K562 (cell line): Measurements from ENCODE around the gene CYB5RL. TPM values are rescaled to one million over a fixed set of nuclear protein-coding genes. Genes with fewer than 3 reads are reported as not detected.

Experiments
- CBX3 ChIP-seq, 2 experiments: IDR thresholded peaks; 1 replicate in 1 of 2; 2 replicates in 1 of 2; pipeline ENCODE4 v1.6.1; 2012; ENCODE audit warnings: inconsistent platforms in 2 of 2, low read length in 2 of 2, borderline replicate concordance in 1 of 2, control low read depth in 1 of 2
- CHD7 ChIP-seq: fragments of 200-600 bp; sonication (generic); IDR thresholded peaks from one replicate; pipeline ENCODE4 v1.6.1; 2012; ENCODE audit warnings: mild to moderate bottlenecking, low read depth, low read length, inconsistent platforms
- ETV5 ChIP-seq: sonication (generic); formaldehyde crosslinking; IDR thresholded peaks from 2 replicates; pipeline ENCODE4 v1.4.0; 2020; ENCODE audit warnings: low read depth, mild to moderate bottlenecking, missing genetic modification reagents
- KLF16 ChIP-seq: IDR thresholded peaks from 2 replicates; pipeline ENCODE4 v1.6.1; 2016; ENCODE audit warnings: antibody characterized with exemption
- NRF1 ChIP-seq, 2 experiments: fragments of 450-650 bp; IDR thresholded peaks in 1 of 2; conservative IDR thresholded peaks in 1 of 2; 2 replicates each; pipeline ENCODE4 v1.6.1; 2014; ENCODE audit warnings: mild to moderate bottlenecking in 2 of 2
- PRMT5 ChIP-seq: sonication (generic); formaldehyde crosslinking; IDR thresholded peaks from 2 replicates; pipeline ENCODE4 v1.5.0; 2020; ENCODE audit warnings: missing genetic modification reagents
- RBFOX2 ChIP-seq: fragments of 200-400 bp; formaldehyde crosslinking; IDR thresholded peaks from 2 replicates; pipeline ENCODE4 v1.6.1; 2017; ENCODE audit warnings: low read depth, mild to moderate bottlenecking, low read length, moderate library complexity
- RBM15 ChIP-seq: fragments of 200-400 bp; formaldehyde crosslinking; IDR thresholded peaks from 2 replicates; pipeline ENCODE4 v1.6.1; 2018; ENCODE audit warnings: mild to moderate bottlenecking, low read length, moderate library complexity; ENCODE audit not compliant: insufficient read depth
- SAFB ChIP-seq: fragments of 200-400 bp; formaldehyde crosslinking; IDR thresholded peaks from 2 replicates; pipeline ENCODE4 v1.6.1; 2017; ENCODE audit warnings: low read depth, low read length, borderline replicate concordance
- STAT6 ChIP-seq: sonication (generic); formaldehyde crosslinking; IDR thresholded peaks from 2 replicates; pipeline ENCODE4 v1.8.1; 2023; ENCODE audit warnings: mild to moderate bottlenecking, missing genetic modification reagents
- THAP7 ChIP-seq: fragments of 250-450 bp; sonication (Bioruptor Pico); IDR thresholded peaks from 2 replicates; pipeline ENCODE4 v1.5.0; 2021
- U2AF2 ChIP-seq: fragments of 200-400 bp; formaldehyde crosslinking; optimal IDR thresholded peaks from 2 replicates; pipeline ENCODE3; 2017; ENCODE audit warnings: low read depth, mild to moderate bottlenecking, low read length
- ZBTB1 ChIP-seq: sonication (generic); formaldehyde crosslinking; IDR thresholded peaks from 2 replicates; pipeline ENCODE4 v1.8.1; 2023; ENCODE audit warnings: missing genetic modification reagents, low read depth, mild to moderate bottlenecking, borderline replicate concordance
- polyA plus RNA-seq, 8 experiments: library from polyadenylated mRNA; depleted of rRNA in 4 of 8; stranded (reverse) in 5 of 8; unstranded in 3 of 8; fragments of >200 nt; fragmentation: Nextera tagmentation in 2 of 8; fragmentation: Illumina TruSeq in 1 of 8; extraction: Ambion mirVana in 2 of 8; extraction: Trizol in 1 of 8; gene quantifications; 2 replicates each; pipeline versions ENCODE4 v1.2.1 to v1.2.3, GENCODE V29; 2011 to 2014; ENCODE audit warnings: inconsistent platforms in 1 of 8, missing spikeins in 1 of 8
- total RNA-seq, 7 experiments: library from RNA; depleted of rRNA in 6 of 7; stranded (reverse); fragments of >200 nt in 6 of 7; fragmentation: Illumina TruSeq in 2 of 7; extraction: Trizol in 2 of 7; gene quantifications; 2 replicates each; pipeline versions ENCODE4 v1.2.1 to v1.2.3, GENCODE V29; 2011 to 2021; ENCODE audit warnings: low replicate concordance in 1 of 7

Gene CYB5RL
- total and polyA plus RNA-seq, 9 of the 15 experiments (the other 6 are each of a cell fraction or from before 2014, with no cell fraction given) = 7.9 to 18.0 (median 11.2) TPM

GRCh38 chr1:54199765-54200518, at the start of gene CYB5RL, which contains the start of gene MRPL37 (continued):
- 0 out of 2 replicates have a peak, but pooled peaks have one; percentile 10 for TF ChIP-seq PRMT5 (CRISPR knock-in tag)
- TF ChIP-seq RBFOX2 = peak; percentile 97
- no peak for TF ChIP-seq SAFB
- no peak for TF ChIP-seq RBM15
- no peak for TF ChIP-seq CHD7
- TF ChIP-seq NRF1 (conservative IDR thresholded peaks at IDR 0.05 in 1 of 2, IDR thresholded peaks at IDR 0.05 in 1 of 2) = peak; percentile 75 to 79
- peak; percentile 73 for TF ChIP-seq ETV5
- no peak for TF ChIP-seq CBX3 (IDR thresholded peaks at IDR 0.05; ENCODE audit: borderline replicate concordance in 1 of 2, low read length in 2 of 2)
- no peak for TF ChIP-seq STAT6 (CRISPR knock-in tag)
- no peak for TF ChIP-seq U2AF2
- no peak for TF ChIP-seq ZBTB1
- TF ChIP-seq KLF16 = no peak
- no peak for TF ChIP-seq THAP7 (CRISPR knock-in tag)
